ENCODE data around the gene TIMP3.

Gene TIMP3

DNA sequence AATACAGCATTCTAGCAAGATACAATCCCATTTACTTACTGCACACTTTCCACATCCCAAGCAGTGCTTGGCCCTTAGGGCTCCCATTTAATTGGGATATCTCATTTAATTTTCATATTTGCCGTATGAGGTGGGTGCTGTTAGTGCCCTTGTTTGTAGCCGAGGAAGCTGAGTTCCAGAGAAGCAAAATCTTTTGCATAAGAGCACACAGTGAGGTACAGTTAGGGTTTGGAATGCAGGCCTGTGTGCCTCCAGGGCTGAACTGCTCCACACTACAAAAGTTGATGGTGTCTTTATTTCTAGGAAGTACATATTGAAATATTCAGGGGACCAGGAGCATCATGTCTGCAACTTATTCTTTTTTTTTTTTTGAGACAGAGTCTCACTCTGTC is 15.5 kb upstream of the TIMP3 start:
- no peak for DNase-seq (ENCODE audit: low read depth in 2 of 2)

- no peak for DNase-seq (ENCODE audit: low read depth in 2 of 2)
These were observed 12.4 kb upstream of the TIMP3 start for GRCh38 chr22:32788904-32789624.

GRCh38 chr22:32789797-32790620 is 11.5 kb upstream of the TIMP3 start:
- no peak for DNase-seq (ENCODE audit: low read depth in 2 of 2)

GRCh38 chr22:32791056-32791455 is 10.4 kb upstream of the TIMP3 start:
- no peak for DNase-seq (ENCODE audit: low read depth in 2 of 2)

GRCh38 chr22:32791485-32791884 is 10.0 kb upstream of the TIMP3 start:
- no peak for DNase-seq (ENCODE audit: low read depth in 2 of 2)

GRCh38 chr22:32793589-32793988 is 7.9 kb upstream of the TIMP3 start:
- no peak for DNase-seq (ENCODE audit: low read depth in 2 of 2)

- DNase-seq (ENCODE audit: low read depth in 2 of 2), result no peak
These were observed 6.9 kb upstream of the TIMP3 start for GRCh38 chr22:32794449-32795213.

GRCh38 chr22:32795214-32795596 is 6.3 kb upstream of the TIMP3 start:
- DNase-seq (ENCODE audit: low read depth in 2 of 2), result no peak

DNA sequence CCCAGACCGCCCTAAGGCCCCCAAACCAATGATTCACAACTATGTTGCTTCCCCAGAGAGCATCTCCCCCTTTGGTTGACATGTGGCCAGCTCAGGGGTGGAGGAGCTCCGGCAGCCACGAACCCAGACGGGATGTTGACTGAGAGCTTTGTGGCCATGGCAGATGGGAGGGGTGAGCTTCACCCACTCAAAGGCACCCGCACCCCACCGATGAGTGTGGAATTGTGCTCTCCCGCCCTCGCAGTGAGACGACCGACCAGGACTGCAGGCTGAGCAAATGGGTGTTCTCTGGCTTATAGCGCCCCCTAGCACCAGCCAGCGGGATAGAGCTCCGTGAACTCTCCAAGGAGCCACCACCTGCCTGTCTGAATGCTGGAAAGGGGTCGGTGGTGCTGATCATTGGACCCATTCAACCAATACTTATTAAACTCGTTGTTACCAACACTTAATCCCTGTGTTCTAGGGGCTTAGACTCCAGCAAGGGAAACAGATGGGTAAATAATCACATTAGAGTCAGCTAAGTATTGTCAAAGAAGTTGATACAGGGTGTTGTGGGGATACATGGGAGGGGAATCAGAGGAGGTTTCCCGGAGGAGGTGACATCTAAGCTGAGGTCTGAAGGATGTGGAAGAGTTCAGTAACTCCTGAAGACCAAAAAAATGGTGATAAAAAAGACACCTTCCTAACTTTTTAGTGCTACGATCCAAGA is 4.5 kb upstream of the TIMP3 start:
- DNase-seq (ENCODE audit: low read depth in 2 of 2), result peak; percentile 40 to 48

GRCh38 chr22:32799496-32799895 is 2.0 kb upstream of the TIMP3 start:
- DNase-seq (ENCODE audit: low read depth in 2 of 2), result no peak

- DNase-seq (ENCODE audit: low read depth in 2 of 2), result no peak
These were observed 1.2 kb upstream of the TIMP3 start for GRCh38 chr22:32800158-32800882.

GRCh38 chr22:32800994-32801536 is 440 bp upstream of the TIMP3 start:
- no peak for DNase-seq (ENCODE audit: low read depth in 2 of 2)

DNA sequence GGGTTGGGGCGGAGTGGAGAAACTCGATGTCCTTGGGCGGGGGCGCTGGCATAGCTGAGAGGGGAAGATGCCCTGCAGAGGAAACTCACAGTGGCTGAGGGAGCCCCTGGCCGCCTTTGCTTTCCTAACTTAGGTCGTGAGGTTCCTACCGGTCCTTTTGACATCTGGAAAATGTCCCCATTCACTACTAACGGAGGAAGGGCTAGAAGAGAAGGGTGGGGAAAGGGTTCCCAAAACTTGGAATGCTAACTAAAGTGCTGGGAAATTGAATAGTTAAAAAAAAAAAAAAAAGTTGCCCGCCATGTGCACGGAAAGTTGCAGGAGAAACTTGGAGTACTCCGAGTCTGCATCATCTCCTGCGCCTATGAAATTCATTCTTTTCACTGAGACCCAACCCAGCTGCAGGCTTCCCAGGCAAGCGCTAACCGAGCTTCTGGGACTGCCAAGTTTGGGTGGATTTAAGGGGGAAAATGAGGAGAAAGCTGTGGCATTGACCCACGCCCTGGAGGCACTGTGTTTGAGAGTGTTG is 796 bp downstream of the TIMP3 start:
- no peak for DNase-seq (ENCODE audit: low read depth in 2 of 2)

- DNase-seq (ENCODE audit: low read depth in 2 of 2), result no peak
These were observed 1.7 kb downstream of the TIMP3 start for GRCh38 chr22:32803020-32803737.

DNA sequence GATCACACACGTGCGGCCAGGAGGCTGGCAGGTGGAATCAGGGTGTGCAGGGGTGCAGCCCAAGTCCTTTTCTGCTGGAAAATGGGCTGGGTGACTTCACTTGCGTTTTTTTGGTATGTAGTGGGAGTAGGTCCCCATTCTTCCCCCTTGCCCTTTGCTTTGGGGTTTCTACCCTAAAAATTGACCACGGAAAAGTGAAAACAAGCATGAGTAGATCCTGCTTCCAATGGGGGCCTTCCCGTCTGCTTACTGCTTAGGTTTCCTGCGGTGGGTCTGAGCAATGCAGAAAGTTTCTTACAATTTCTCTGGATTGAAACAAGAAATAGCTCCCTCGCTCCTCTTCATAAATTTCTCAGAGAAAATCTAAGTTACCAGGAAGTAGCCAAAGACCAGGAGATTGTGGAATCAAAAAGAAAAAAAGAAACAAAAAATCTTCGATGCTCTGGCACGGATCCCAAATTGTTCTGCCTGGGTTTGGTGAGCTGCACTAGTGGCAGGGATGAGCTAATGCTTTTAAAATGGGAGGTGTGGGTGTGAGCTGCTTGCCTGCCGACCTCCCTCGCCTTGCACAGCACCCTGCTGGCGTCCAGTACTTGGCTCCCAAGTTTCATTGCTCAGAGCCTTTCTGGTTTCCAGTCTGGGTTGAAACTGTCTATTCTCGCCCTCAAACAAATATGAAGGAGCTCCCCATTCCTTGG is 2.4 kb downstream of the TIMP3 start:
- DNase-seq (ENCODE audit: low read depth in 2 of 2), result no peak

- no peak for DNase-seq (ENCODE audit: low read depth in 2 of 2)
These were observed 3.2 kb downstream of the TIMP3 start for GRCh38 chr22:32804531-32805360.

- DNase-seq (ENCODE audit: low read depth in 2 of 2), result no peak
These were observed 3.9 kb downstream of the TIMP3 start for GRCh38 chr22:32805361-32805881.

GRCh38 chr22:32806296-32806695 is 4.8 kb downstream of the TIMP3 start:
- DNase-seq (ENCODE audit: low read depth in 2 of 2), result no peak
